Lung (tissue), 12 donors: ENCODE results near the gene CD200R1. TPM values are rescaled to one million over a fixed set of nuclear protein-coding genes. Genes with fewer than 3 reads are reported as not detected.

Source experiments
- ATAC-seq: fragments of 200-7000 bp; cut with Tn5 transposase; one replicate; pipeline ENCODE4 v1.9.1; 2020; ENCODE audit warnings: moderate number of reproducible peaks; ENCODE audit not compliant: insufficient read depth, low FRiP score
- DNase-seq, 3 donors: peaks; one replicate each; pipeline ENCODE4 v3.0.0-alpha.2; 2013 to 2017
- H3K27ac ChIP-seq, 2 donors: one replicate each; pipeline ENCODE4 v1.5.1; 2013; ENCODE audit warnings: mild to moderate bottlenecking in 2 of 2, moderate library complexity in 2 of 2, control low read depth in 1 of 2, inconsistent platforms in 1 of 2, low read depth in 1 of 2, low read length in 1 of 2
- H3K27me3 ChIP-seq, 3 donors: one replicate each; pipeline ENCODE4 v1.5.1; 2013; ENCODE audit warnings: low read length in 2 of 3; ENCODE audit not compliant: control insufficient read depth in 3 of 3, insufficient read depth in 3 of 3
- H3K36me3 ChIP-seq, 4 donors: one replicate each; pipeline ENCODE4 v1.5.1; 2013; ENCODE audit warnings: low read length in 4 of 4, mild to moderate bottlenecking in 1 of 4, moderate library complexity in 1 of 4; ENCODE audit not compliant: control insufficient read depth in 4 of 4, insufficient read depth in 4 of 4
- H3K4me1 ChIP-seq, 5 donors: one replicate each; pipeline ENCODE4 v1.5.1; 2013; ENCODE audit warnings: low read length in 5 of 5, mild to moderate bottlenecking in 2 of 5, moderate library complexity in 1 of 5; ENCODE audit not compliant: control insufficient read depth in 5 of 5, insufficient read depth in 5 of 5
- H3K4me3 ChIP-seq: one replicate; pipeline ENCODE4 v1.5.1; 2013; ENCODE audit warnings: mild to moderate bottlenecking, control low read depth, moderate library complexity
- H3K9ac ChIP-seq, 2 donors: one replicate each; pipeline ENCODE4 v1.5.1; 2013; ENCODE audit warnings: low read length in 2 of 2, control low read depth in 1 of 2; ENCODE audit not compliant: insufficient read depth in 1 of 2
- H3K9me3 ChIP-seq, 4 donors: one replicate each; pipeline ENCODE4 v1.5.1; 2013; ENCODE audit warnings: low read length in 3 of 4, mild to moderate bottlenecking in 1 of 4, moderate library complexity in 1 of 4; ENCODE audit not compliant: control insufficient read depth in 4 of 4, insufficient read depth in 3 of 4
- CTCF ChIP-seq: IDR thresholded peaks from 2 replicates; pipeline ENCODE4 v1.5.1; 2012; ENCODE audit warnings: mild to moderate bottlenecking; ENCODE audit errors: control extremely low read depth, extremely low read depth
- WGBS, 2 donors: extraction: QIAGEN DNeasy Blood & Tissue Kit; methylation state at CpG; one replicate each; pipeline ENCODE4 v1.1.7; 2013; 5-methylcytosine and 5-hydroxymethylcytosine counted together
- polyA plus RNA-seq, 2 donors: library from polyadenylated mRNA; stranded (reverse); fragments of 200-250 nt; gene quantifications; one replicate each; pipeline ENCODE4 v1.2.1, GENCODE V29; 2013
- total RNA-seq, 2 donors: library from RNA; depleted of rRNA in 1 of 2; stranded (reverse); fragments of >200 nt in 1 of 2; gene quantifications; one replicate each; pipeline ENCODE4 v1.2.1, GENCODE V29; 2014 to 2021
- donor health status: control.
- donor health status: control.
- donor health status: Bipolar disorder and iron deficiency.
- donor health status: healthy.
- donor health status: DM: yes; HTN: yes; CAD: no.

Gene CD200R1
- total and polyA plus RNA-seq, 4 donors = 0.22 to 2.2 (median 0.58) TPM

GRCh38 chr3:112931736-112932521 lies 43.0 kb downstream of the CD200R1 start:
- no peak for ATAC-seq
- no peak overlapping the region for H3K9ac ChIP-seq
- H3K4me1 ChIP-seq = no peaks in the 10 kb centered on the region
- no peak for TF ChIP-seq CTCF
- DNase-seq = no peak
- 55 to 66% methylated on average over 3 of the region's 3 CpGs for WGBS, 2 donors
- peaks cover 0 to under 1% (median 0%) of the 10 kb centered on the region in 4 donors for H3K36me3 ChIP-seq
- peaks cover 0 to 13% (median 0%) of the 10 kb centered on the region in 3 donors for H3K27me3 ChIP-seq
- H3K4me3 ChIP-seq = no peak overlapping the region
- no peak overlapping the region for H3K27ac ChIP-seq
- H3K9me3 ChIP-seq = peaks cover 0 to 5% (median under 1%) of the 10 kb centered on the region in 4 donors

- WGBS, 2 donors = 94 to 97% methylated on average over 3 of the region's 3 CpGs
- H3K4me3 ChIP-seq = no peak overlapping the region
- ATAC-seq (no peak), DNase-seq (no peak)
- peaks cover 0 to 17% (median 0%) of the 10 kb centered on the region in 3 donors for H3K27me3 ChIP-seq
- no peak for TF ChIP-seq CTCF
- H3K27ac ChIP-seq = no peak overlapping the region
- peaks cover 0 to 4% (median 0%) of the 10 kb centered on the region in 4 donors for H3K9me3 ChIP-seq
- peaks cover 0 to 1% (median 0%) of the 10 kb centered on the region in 4 donors for H3K36me3 ChIP-seq
- H3K4me1 ChIP-seq = no peaks in the 10 kb centered on the region
- no peak overlapping the region for H3K9ac ChIP-seq
These were observed 44.1 kb downstream of the CD200R1 start for GRCh38 chr3:112930771-112931170.

- Histone ChIP-seq H3K36me3 (peaks cover 0 to 1% (median 0%) of the 10 kb centered on the region in 4 donors), H3K4me1 (no peaks in the 10 kb centered on the region), H3K9me3 (no peaks in the 10 kb centered on the region), H3K27ac (no peak overlapping the region), H3K27me3 (peaks cover 0 to 17% (median 0%) of the 10 kb centered on the region in 3 donors), H3K4me3 (no peak overlapping the region), H3K9ac (no peak overlapping the region)
- DNase-seq (no peak), ATAC-seq (no peak)
- WGBS, 2 donors = 46 to 72% methylated on average over 2 of the region's 2 CpGs
- no peak for TF ChIP-seq CTCF
These were observed 48.9 kb downstream of the CD200R1 start for GRCh38 chr3:112925969-112926368.
